Urothelium cell line (cell line): ENCODE measurements around the gene VIM.
A peak's percentile ranks its signal among the peaks of the same experiment; 100 is the strongest.

Experiments used
- DNase-seq: peaks from one replicate; pipeline ENCODE4 v3.0.0; 2011; ENCODE audit warnings: low spot score, mixed read lengths
- FAIRE-seq: peaks from 2 replicates; lab custom pipeline; 2011; peaks lifted over from hg19 to GRCh38; lab: Jason Lieb, UNC

The VIM gene

GRCh38 chr10:17209302-17209701 is 18.7 kb upstream of the VIM start:
- no peak for DNase-seq
- FAIRE-seq = no peak

- DNase-seq (no peak), FAIRE-seq (no peak)
Observed at GRCh38 chr10:17209881-17210280, 18.2 kb upstream of the VIM start.

- no peak for DNase-seq
- no peak for FAIRE-seq
Observed at GRCh38 chr10:17210361-17210760, 17.7 kb upstream of the VIM start.

GRCh38 chr10:17212802-17213221 is 15.2 kb upstream of the VIM start:
- DNase-seq = no peak
- no peak for FAIRE-seq

GRCh38 chr10:17213646-17214349 is 14.2 kb upstream of the VIM start:
- no peak for DNase-seq
- no peak for FAIRE-seq

GRCh38 chr10:17214526-17214925 is 13.5 kb upstream of the VIM start:
- FAIRE-seq (no peak), DNase-seq (no peak)

GRCh38 chr10:17214971-17215781 is 12.9 kb upstream of the VIM start:
- peak; percentile 69 for DNase-seq
- FAIRE-seq = no peak

GRCh38 chr10:17215782-17216122 is 12.3 kb upstream of the VIM start:
- DNase-seq = no peak
- no peak for FAIRE-seq

GRCh38 chr10:17216217-17216900 is 11.7 kb upstream of the VIM start:
- FAIRE-seq = peak; percentile 90
- DNase-seq = peak; percentile 68

- DNase-seq = no peak
- FAIRE-seq = no peak
Observed at GRCh38 chr10:17216901-17217395, 11.1 kb upstream of the VIM start.

GRCh38 chr10:17217631-17218232 is 10.3 kb upstream of the VIM start:
- FAIRE-seq = no peak

GRCh38 chr10:17219024-17219423 is 9.0 kb upstream of the VIM start:
- no peak for FAIRE-seq
- DNase-seq = no peak

More at GRCh38 chr10:17217631-17218232, 10.3 kb upstream of the VIM start:
- no peak for DNase-seq

- FAIRE-seq (no peak), DNase-seq (no peak)
Observed at GRCh38 chr10:17220652-17221100, 7.4 kb upstream of the VIM start.

GRCh38 chr10:17222329-17222728 is 5.7 kb upstream of the VIM start:
- DNase-seq = no peak
- FAIRE-seq = no peak

- no peak for DNase-seq
- FAIRE-seq = no peak
Observed at GRCh38 chr10:17225808-17226207, 2.2 kb upstream of the VIM start.

GRCh38 chr10:17226891-17227303 is 1.1 kb upstream of the VIM start:
- no peak for DNase-seq
- peak; percentile 17 for FAIRE-seq

- FAIRE-seq = no peak
- DNase-seq = no peak
Observed at GRCh38 chr10:17227367-17228090, 512 bp upstream of the VIM start.

- peak; percentile 92 for DNase-seq
- FAIRE-seq = no peak
Observed at GRCh38 chr10:17229016-17229716, 1.1 kb downstream of the VIM start.

GRCh38 chr10:17229717-17229966 is 1.6 kb downstream of the VIM start:
- FAIRE-seq (no peak), DNase-seq (no peak)
